ENCODE data around the gene BCAS3. TPM values are rescaled to one million over a fixed set of nuclear protein-coding genes. Genes with fewer than 3 reads are reported as not detected.

BCAS3 gene
- total RNA-seq, 2 donors from 2014 or later = 28.0 to 37.7 TPM

GRCh38 chr17:61238455-61238933 is 560.8 kb downstream of the BCAS3 start:
- Mint-ChIP-seq H3K36me3 (ENCODE audit: low read depth) (peaks cover 3% of the 10 kb centered on the region), H3K4me3 (no peak overlapping the region), H3K27me3 (ENCODE audit: insufficient read depth) (peaks cover 24% of the 10 kb centered on the region), H3K4me1 (peaks cover 23% of the 10 kb centered on the region), H3K9me3 (peaks cover 1% of the 10 kb centered on the region), H3K27ac (no peak overlapping the region)
- TF ChIP-seq CTCF (conservative IDR thresholded peaks at IDR 0.05) = no peak
- Histone ChIP-seq H3K4me3 (ENCODE audit: low read length) (no peak overlapping the region), H3K4me1 (ENCODE audit: control insufficient read depth, insufficient read depth, low read length) (peaks cover 10% of the 10 kb centered on the region), H3K27me3 (ENCODE audit: control insufficient read depth, insufficient read depth, low read length, poor library complexity, severe bottlenecking) (peaks cover 13% of the 10 kb centered on the region), H3K9me3 (ENCODE audit: control insufficient read depth, low read length) (peaks cover 6% of the 10 kb centered on the region), H3K36me3 (ENCODE audit: control insufficient read depth, insufficient read depth, low read length) (no peaks in the 10 kb centered on the region), H3K9ac (ENCODE audit: extremely low read depth, low read length, poor library complexity, severe bottlenecking) (no peak overlapping the region), H3K27ac (ENCODE audit: low read depth, low read length) (no peak overlapping the region)
- no peak for DNase-seq
- 77 to 95% methylated on average over 4 to 6 of the region's 6 CpGs for WGBS, 2 experiments (ENCODE audit: insufficient coverage in 1 of 2, insufficient read length in 1 of 2)

GRCh38 chr17:61239327-61239726 is 561.7 kb downstream of the BCAS3 start:
- no peak overlapping the region for H3K4me3 Mint-ChIP-seq
- no peak for TF ChIP-seq CTCF (conservative IDR thresholded peaks at IDR 0.05)
- Histone ChIP-seq H3K4me3 (ENCODE audit: low read length) (no peak overlapping the region), H3K4me1 (ENCODE audit: control insufficient read depth, insufficient read depth, low read length) (peaks cover 10% of the 10 kb centered on the region), H3K9ac (ENCODE audit: extremely low read depth, low read length, poor library complexity, severe bottlenecking) (no peak overlapping the region), H3K9me3 (ENCODE audit: control insufficient read depth, low read length) (peaks cover 6% of the 10 kb centered on the region), H3K27me3 (ENCODE audit: control insufficient read depth, insufficient read depth, low read length, poor library complexity, severe bottlenecking) (peaks cover 13% of the 10 kb centered on the region), H3K27ac (ENCODE audit: low read depth, low read length) (no peak overlapping the region), H3K36me3 (ENCODE audit: control insufficient read depth, insufficient read depth, low read length) (no peaks in the 10 kb centered on the region)
- no peak overlapping the region for H3K27ac Mint-ChIP-seq
- H3K9me3 Mint-ChIP-seq = peaks cover 1% of the 10 kb centered on the region
- H3K27me3 Mint-ChIP-seq (ENCODE audit: insufficient read depth) = peaks cover 24% of the 10 kb centered on the region
- WGBS, 2 experiments (ENCODE audit: insufficient coverage in 1 of 2, insufficient read length in 1 of 2) = 93 to 100% methylated on average over 1 to 2 of the region's 2 CpGs
- H3K36me3 Mint-ChIP-seq (ENCODE audit: low read depth) = peaks cover 3% of the 10 kb centered on the region
- H3K4me1 Mint-ChIP-seq = peaks cover 16% of the 10 kb centered on the region
- no peak for DNase-seq

GRCh38 chr17:61239953-61240352 is 562.3 kb downstream of the BCAS3 start:
- DNase-seq = no peak
- TF ChIP-seq CTCF (conservative IDR thresholded peaks at IDR 0.05) = no peak
- Histone ChIP-seq H3K4me3 (ENCODE audit: low read length) (no peak overlapping the region), H3K27me3 (ENCODE audit: control insufficient read depth, insufficient read depth, low read length, poor library complexity, severe bottlenecking) (peaks cover 13% of the 10 kb centered on the region), H3K9ac (ENCODE audit: extremely low read depth, low read length, poor library complexity, severe bottlenecking) (no peak overlapping the region), H3K9me3 (ENCODE audit: control insufficient read depth, low read length) (peaks cover 6% of the 10 kb centered on the region), H3K4me1 (ENCODE audit: control insufficient read depth, insufficient read depth, low read length) (peaks cover 10% of the 10 kb centered on the region), H3K27ac (ENCODE audit: low read depth, low read length) (no peak overlapping the region), H3K36me3 (ENCODE audit: control insufficient read depth, insufficient read depth, low read length) (no peaks in the 10 kb centered on the region)
- Mint-ChIP-seq H3K9me3 (peaks cover 1% of the 10 kb centered on the region), H3K4me1 (peaks cover 12% of the 10 kb centered on the region), H3K4me3 (no peak overlapping the region), H3K27ac (no peak overlapping the region), H3K27me3 (ENCODE audit: insufficient read depth) (peaks cover 24% of the 10 kb centered on the region), H3K36me3 (ENCODE audit: low read depth) (peaks cover 3% of the 10 kb centered on the region)
- WGBS, 2 experiments (ENCODE audit: insufficient coverage in 1 of 2, insufficient read length in 1 of 2) = 80 to 89% methylated on average over 1 of the region's 1 CpG
